Adrenal gland (tissue), 12 donors: ENCODE measurements around the gene TPK1. TPM values are rescaled to one million over a fixed set of nuclear protein-coding genes. Genes with fewer than 3 reads are reported as not detected.
"Not testable (repeated sequence)": the region's sequence is repeated elsewhere in the genome, so short reads cannot be mapped to it uniquely, and the experiment has no call there.

Experiments
- DNase-seq, 7 donors: peaks; one replicate each; pipeline ENCODE4 v3.0.0-alpha.2; 2019 to 2020
- H3K27ac ChIP-seq, 5 donors: fragments of 200-600 bp; sonication (generic) in 4 of 5; 1 replicate in 3 of 5; 2 replicates in 2 of 5; pipeline versions ENCODE4 v1.5.1 to v1.8.0; 2016 to 2020; ENCODE audit warnings: mild to moderate bottlenecking in 1 of 5
- H3K27me3 ChIP-seq: fragments of 200-600 bp; 2 replicates; pipeline ENCODE4 v1.8.0; 2021
- H3K36me3 ChIP-seq, 2 donors: fragments of 200-600 bp; replicated peaks in 1 of 2; 1 replicate in 1 of 2; 2 replicates in 1 of 2; pipeline versions ENCODE4 v1.5.1 to v1.8.0; 2018 to 2022
- H3K4me1 ChIP-seq, 2 donors: fragments of 200-600 bp; replicated peaks in 1 of 2; 1 replicate in 1 of 2; 2 replicates in 1 of 2; pipeline versions ENCODE4 v1.5.1 to v1.8.0; 2018 to 2021
- H3K4me3 ChIP-seq, 4 donors: fragments of 200-600 bp; sonication (generic) in 3 of 4; one replicate each; pipeline ENCODE4 v1.5.1; 2016 to 2018
- H3K9me3 ChIP-seq, 3 donors: fragments of 200-600 bp; sonication (generic) in 1 of 3; replicated peaks in 1 of 3; 1 replicate in 2 of 3; 2 replicates in 1 of 3; pipeline versions ENCODE4 v1.5.1 to v1.8.0; 2016 to 2021
- CTCF ChIP-seq, 6 experiments: fragments of 450-650 bp in 4 of 6; fragments of 200-600 bp in 2 of 6; sonication (generic) in 1 of 6; IDR thresholded peaks; 1 replicate in 5 of 6; 2 replicates in 1 of 6; pipeline versions ENCODE4 v1.5.1 to v1.8.0; 2016 to 2021; ENCODE audit warnings: antibody characterized with exemption in 6 of 6, mild to moderate bottlenecking in 2 of 6, moderate library complexity in 1 of 6
- POLR2A ChIP-seq, 2 donors: fragments of 450-650 bp; IDR thresholded peaks; one replicate each; pipeline ENCODE4 v1.6.1; 2017; ENCODE audit warnings: antibody characterized with exemption in 2 of 2, mild to moderate bottlenecking in 2 of 2, moderate library complexity in 1 of 2
- WGBS, 4 donors: extraction: QIAGEN DNeasy Blood & Tissue Kit in 2 of 4; methylation state at CpG; one replicate each; pipeline versions ENCODE4 v1.1.5 to v1.1.7; 2013 to 2017; 5-methylcytosine and 5-hydroxymethylcytosine counted together
- intact Hi-C, 2 donors: fragments of 100-400 bp; cut with DNase I; formaldehyde crosslinking; loops; one replicate each; pipeline versions ENCODE4 v1.14.1 to v1.15.0; 2022 to 2023
- polyA plus RNA-seq, 3 donors: library from polyadenylated mRNA; stranded (reverse); fragments of 200-250 nt in 2 of 3; fragments of 350-450 nt in 1 of 3; fragmentation: Illumina TruSeq in 1 of 3; extraction: RNeasy Lipid Tissue Mini Kit (QIAGEN cat#74804) in 1 of 3; gene quantifications; one replicate each; pipeline ENCODE4 v1.2.3, GENCODE V29; 2013 to 2014
- total RNA-seq, 9 donors: library from RNA; depleted of rRNA in 4 of 9; stranded (reverse); fragments of >200 nt in 4 of 9; fragments of 120-200 nt in 1 of 9; fragmentation: NEBNext Ultra II Directional in 1 of 9; extraction: Animal tissue kit (Norgen Biotek cat#: 25700) in 1 of 9; gene quantifications; one replicate each; pipeline versions ENCODE4 v1.1.0 to v1.2.4, GENCODE V29; 2013 to 2023
- donor health status: healthy with polysubstance abuse.
- donor health status: Bipolar disorder and iron deficiency.
- donor health status: DM: yes; HTN: yes; CAD: no.
- donor health status: DM: no; HTN: no; CAD: no.
- donor health status: DM: no; HTN: no; CAD: no.
- donor health status: DM: yes; HTN: yes; CAD: no.

Gene TPK1
- total and polyA plus RNA-seq, 12 donors: 3.7 to 10.6 (median 9.6) TPM

- Histone ChIP-seq H3K36me3 (no peaks in the 10 kb centered on the region), H3K27ac (no peak overlapping the region), H3K4me1 (no peaks in the 10 kb centered on the region), H3K9me3 (no peaks in the 10 kb centered on the region), H3K27me3 (no peaks in the 10 kb centered on the region), H3K4me3 (no peak overlapping the region)
- WGBS, 4 donors: 72 to 91% (median 83%) methylated on average over 1 of the region's 1 CpG
- intact Hi-C loops: no loop called here
- no peak for DNase-seq
- TF ChIP-seq CTCF (IDR thresholded peaks at IDR 0.05) (no peak), POLR2A (IDR thresholded peaks at IDR 0.05) (no peak)
Observed at GRCh38 chr7:144579687-144580086, 256.2 kb downstream of the TPK1 start.

DNA sequence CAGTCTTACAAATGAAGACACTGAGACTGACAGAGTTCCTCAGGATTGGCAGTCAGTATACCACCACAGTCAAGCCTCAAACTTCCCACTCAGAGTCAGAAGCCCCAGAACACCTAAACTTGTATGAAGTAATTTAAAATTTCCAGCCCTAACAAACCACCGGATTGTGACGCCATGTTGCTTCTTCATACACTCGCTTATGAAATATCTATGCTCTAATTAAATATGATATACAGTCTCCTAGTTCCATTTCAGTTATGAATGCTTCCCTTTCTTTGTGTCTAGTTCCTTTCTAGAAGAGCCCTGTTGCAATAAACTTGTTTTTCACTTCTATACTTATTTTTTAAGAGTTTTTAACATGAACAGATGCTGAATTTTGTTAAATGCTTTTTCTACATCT is 260.4 kb downstream of the TPK1 start:
- Histone ChIP-seq H3K27me3 (no peaks in the 10 kb centered on the region), H3K4me3 (no peak overlapping the region), H3K36me3 (no peaks in the 10 kb centered on the region), H3K4me1 (no peaks in the 10 kb centered on the region), H3K9me3 (no peaks in the 10 kb centered on the region), H3K27ac (no peak overlapping the region)
- DNase-seq: no peak
- 77 to 88% (median 83%) methylated on average over 3 of the region's 3 CpGs for WGBS, 4 donors
- intact Hi-C loops: no loop called here
- TF ChIP-seq CTCF (IDR thresholded peaks at IDR 0.05) (no peak), POLR2A (IDR thresholded peaks at IDR 0.05) (no peak)

- H3K4me1 ChIP-seq, H3K4me3 ChIP-seq, H3K27ac ChIP-seq, H3K36me3 ChIP-seq, H3K9me3 ChIP-seq, intact Hi-C loops, DNase-seq, H3K27me3 ChIP-seq: not testable (repeated sequence)
- WGBS, 4 donors: 76 to 95% (median 91%) methylated on average over 5 of the region's 5 CpGs
Observed at GRCh38 chr7:144574753-144575152, 261.1 kb downstream of the TPK1 start.

DNA sequence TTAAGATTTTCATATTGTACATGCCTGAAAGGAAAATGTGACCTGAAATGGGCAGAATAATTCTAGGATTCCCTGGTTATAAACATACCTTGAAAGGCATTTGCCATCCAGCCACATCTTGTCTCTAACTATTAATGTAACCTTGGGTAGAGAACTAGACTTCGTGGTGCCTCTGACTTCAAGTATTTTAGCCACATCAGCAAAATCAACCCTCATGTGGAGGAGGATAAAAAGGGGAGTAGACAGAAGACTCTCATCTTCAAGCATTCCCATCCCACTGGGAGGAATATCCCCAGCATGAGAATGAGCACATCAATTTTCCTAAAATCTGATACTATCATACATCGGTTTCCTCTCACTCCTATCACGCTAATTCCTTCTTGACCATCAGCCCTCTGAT is 267.6 kb downstream of the TPK1 start:
- intact Hi-C loops: no loop called here
- 71 to 82% (median 80%) methylated on average over 3 of the region's 3 CpGs for WGBS, 4 donors
- Histone ChIP-seq H3K27me3 (no peaks in the 10 kb centered on the region), H3K27ac (no peak overlapping the region), H3K4me3 (no peak overlapping the region), H3K4me1 (no peaks in the 10 kb centered on the region), H3K9me3 (no peaks in the 10 kb centered on the region), H3K36me3 (no peaks in the 10 kb centered on the region)
- no peak for DNase-seq
- TF ChIP-seq CTCF (IDR thresholded peaks at IDR 0.05) (no peak), POLR2A (IDR thresholded peaks at IDR 0.05) (no peak)

DNA sequence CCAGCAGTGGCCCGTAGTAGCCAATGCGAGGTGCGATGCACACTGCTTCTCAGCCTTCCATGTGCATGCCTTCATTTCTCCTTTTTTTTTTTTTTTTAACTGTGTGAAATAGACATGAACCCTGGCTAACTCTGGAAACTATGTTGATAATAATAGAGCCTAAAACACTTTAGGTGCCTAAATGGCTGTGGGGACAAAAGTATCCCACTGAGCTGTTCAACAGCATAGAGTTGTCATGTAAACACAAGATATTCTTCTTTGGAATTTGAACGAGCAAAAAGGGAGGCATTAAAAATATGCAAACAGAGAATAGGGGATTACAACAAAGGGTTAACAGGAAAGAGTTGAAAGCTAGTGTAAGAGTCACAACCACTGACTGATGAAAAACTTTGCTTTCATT is 270.3 kb downstream of the TPK1 start:
- Histone ChIP-seq H3K4me1 (no peaks in the 10 kb centered on the region), H3K27ac (no peak overlapping the region), H3K27me3 (no peaks in the 10 kb centered on the region), H3K36me3 (no peaks in the 10 kb centered on the region), H3K9me3 (no peaks in the 10 kb centered on the region), H3K4me3 (no peak overlapping the region)
- intact Hi-C loops: no loop called here
- TF ChIP-seq CTCF (IDR thresholded peaks at IDR 0.05): no peak
- TF ChIP-seq POLR2A (IDR thresholded peaks at IDR 0.05): no peak
- WGBS, 4 donors: 84 to 89% (median 88%) methylated on average over 4 of the region's 4 CpGs
- DNase-seq: no peak
